Type B pancreatic cell (in vitro differentiated cells): ENCODE results near the gene NDEL1. TPM values are rescaled to one million over a fixed set of nuclear protein-coding genes. Genes with fewer than 3 reads are reported as not detected.

Experiments used
- DNase-seq: peaks from one replicate; pipeline ENCODE4 v3.0.0; 2021; ENCODE audit warnings: mixed read lengths; ENCODE audit not compliant: unreplicated experiment; ENCODE audit errors: extremely low spot score
- H3K27ac Mint-ChIP-seq: 2 replicates; pipeline ENCODE4 v1.8.0; 2021; ENCODE audit warnings: mild to moderate bottlenecking, mixed read lengths
- H3K27me3 Mint-ChIP-seq: 2 replicates; pipeline ENCODE4 v1.8.0; 2021; ENCODE audit warnings: mixed read lengths
- H3K36me3 Mint-ChIP-seq: 2 replicates; pipeline ENCODE4 v1.8.0; 2021; ENCODE audit warnings: mixed read lengths
- H3K4me1 Mint-ChIP-seq: one replicate; pipeline ENCODE4 v1.8.0; 2021; ENCODE audit warnings: mixed read lengths; ENCODE audit not compliant: unreplicated experiment
- H3K4me3 Mint-ChIP-seq: 2 replicates; pipeline ENCODE4 v1.8.0; 2021; ENCODE audit warnings: mild to moderate bottlenecking, mixed read lengths
- H3K9me3 Mint-ChIP-seq: 2 replicates; pipeline ENCODE4 v1.8.0; 2021; ENCODE audit warnings: mixed read lengths
- CTCF ChIP-seq: fragments of 200-600 bp; sonication (generic); conservative IDR thresholded peaks from 2 replicates; pipeline ENCODE4 v1.5.0; 2021; ENCODE audit warnings: antibody characterized with exemption, mild to moderate bottlenecking
- total RNA-seq: library from RNA; stranded (reverse); gene quantifications from 2 replicates; pipeline ENCODE4 v1.2.1, GENCODE V29; 2021; ENCODE audit warnings: low replicate concordance

NDEL1 gene
- total RNA-seq, 1 donor from 2014 or later: 51.4 TPM

- Mint-ChIP-seq H3K27me3 (no peaks in the 10 kb centered on the region), H3K27ac (peak overlapping the region; percentile 69), H3K4me1 (peaks cover 26% of the 10 kb centered on the region), H3K9me3 (no peaks in the 10 kb centered on the region), H3K4me3 (no peak overlapping the region), H3K36me3 (peaks cover 11% of the 10 kb centered on the region)
- no peak for TF ChIP-seq CTCF
- DNase-seq: no peak
Measured at GRCh38 chr17:8438441-8438840, 2.8 kb downstream of the NDEL1 start.

- Mint-ChIP-seq H3K9me3 (no peaks in the 10 kb centered on the region), H3K4me1 (peaks cover 26% of the 10 kb centered on the region), H3K27ac (peak overlapping the region; percentile 13), H3K27me3 (no peaks in the 10 kb centered on the region), H3K36me3 (peaks cover 15% of the 10 kb centered on the region), H3K4me3 (peak overlapping the region; percentile 6)
- DNase-seq: no peak
- TF ChIP-seq CTCF: no peak
Measured at GRCh38 chr17:8439681-8440080, 4.0 kb downstream of the NDEL1 start.

DNA sequence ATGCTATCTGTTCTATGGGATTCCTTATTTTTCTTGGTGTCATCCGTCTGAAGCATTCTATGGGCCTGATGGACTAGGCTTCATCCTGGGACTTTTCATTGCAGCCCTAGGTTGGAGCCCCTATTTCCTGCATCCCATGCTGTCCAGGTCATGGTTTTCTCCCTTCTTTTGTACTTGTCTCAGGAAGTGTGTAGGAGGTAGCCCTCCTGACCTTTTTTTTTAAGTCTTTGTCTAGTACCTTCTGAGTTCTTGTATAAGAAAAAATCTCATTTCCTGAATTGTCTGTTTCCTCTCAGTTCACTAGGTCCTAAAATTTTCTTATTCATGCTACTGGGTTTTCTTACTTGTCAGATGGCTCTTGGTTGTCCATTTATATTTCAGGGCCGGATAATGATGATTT lies 6.0 kb downstream of the NDEL1 start:
- Mint-ChIP-seq H3K27ac (peak overlapping the region; percentile 49), H3K4me3 (no peak overlapping the region), H3K4me1 (peaks cover 25% of the 10 kb centered on the region)

DNA sequence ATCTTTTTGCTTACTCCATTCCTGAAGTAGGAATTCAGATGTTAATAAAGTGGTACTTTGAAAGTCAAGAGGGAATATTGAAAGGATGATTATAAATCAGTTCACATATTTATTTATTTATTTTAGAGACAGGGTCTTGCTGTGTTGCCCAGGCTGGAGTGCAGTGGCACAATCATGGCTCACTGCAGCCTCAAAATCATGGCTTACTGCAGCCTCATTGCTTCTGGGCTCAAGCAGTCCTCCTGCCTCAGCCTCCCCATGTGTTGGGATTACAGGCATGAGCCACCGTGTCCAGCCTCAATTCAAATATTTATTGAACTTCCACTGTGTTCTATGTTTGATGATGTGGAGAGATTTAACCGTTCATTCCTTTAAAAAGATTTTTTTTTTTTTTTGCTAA lies 6.6 kb downstream of the NDEL1 start:
- H3K27me3 Mint-ChIP-seq: no peaks in the 10 kb centered on the region
- DNase-seq: no peak
- H3K36me3 Mint-ChIP-seq: peaks cover 27% of the 10 kb centered on the region
- peaks cover 18% of the 10 kb centered on the region for H3K4me1 Mint-ChIP-seq
- no peaks in the 10 kb centered on the region for H3K9me3 Mint-ChIP-seq
- no peak for TF ChIP-seq CTCF
- no peak overlapping the region for H3K27ac Mint-ChIP-seq
- H3K4me3 Mint-ChIP-seq: no peak overlapping the region

More for the DNA sequence above, 6.0 kb downstream of the NDEL1 start:
- no peaks in the 10 kb centered on the region for H3K27me3 Mint-ChIP-seq
- H3K36me3 Mint-ChIP-seq: peaks cover 23% of the 10 kb centered on the region
- H3K9me3 Mint-ChIP-seq: no peaks in the 10 kb centered on the region
- TF ChIP-seq CTCF: no peak
- no peak for DNase-seq

- peaks cover 12% of the 10 kb centered on the region for H3K4me1 Mint-ChIP-seq
- H3K4me3 Mint-ChIP-seq: no peak overlapping the region
- H3K27ac Mint-ChIP-seq: no peak overlapping the region
- H3K27me3 Mint-ChIP-seq: no peaks in the 10 kb centered on the region
- H3K9me3 Mint-ChIP-seq: no peaks in the 10 kb centered on the region
- H3K36me3 Mint-ChIP-seq: peaks cover 39% of the 10 kb centered on the region
- TF ChIP-seq CTCF: no peak
- no peak for DNase-seq
Measured at GRCh38 chr17:8443756-8444155, 8.1 kb downstream of the NDEL1 start.

- Mint-ChIP-seq H3K27ac (no peak overlapping the region), H3K27me3 (no peaks in the 10 kb centered on the region)
Measured at GRCh38 chr17:8444494-8444893, 8.8 kb downstream of the NDEL1 start.

More at GRCh38 chr17:8444494-8444893, 8.8 kb downstream of the NDEL1 start:
- H3K4me3 Mint-ChIP-seq: no peak overlapping the region
- no peaks in the 10 kb centered on the region for H3K9me3 Mint-ChIP-seq
- H3K4me1 Mint-ChIP-seq: peaks cover 12% of the 10 kb centered on the region
- no peak for DNase-seq
- TF ChIP-seq CTCF: no peak
- peaks cover 42% of the 10 kb centered on the region for H3K36me3 Mint-ChIP-seq
